Mucosa of rectum (tissue), 2 donors: ENCODE data around the gene RPS6KB2.
A peak's percentile ranks its signal among the peaks of the same experiment; 100 is the strongest.

Experiments used
- H3K27ac ChIP-seq, 2 donors: one replicate each; pipeline ENCODE4 v1.7.0; 2013; ENCODE audit warnings: inconsistent platforms in 2 of 2, low read depth in 2 of 2, low read length in 2 of 2
- H3K27me3 ChIP-seq, 2 donors: one replicate each; pipeline ENCODE4 v1.7.0; 2013; ENCODE audit warnings: low read length in 2 of 2; ENCODE audit not compliant: control insufficient read depth in 2 of 2, insufficient read depth in 2 of 2
- H3K36me3 ChIP-seq, 2 donors: one replicate each; pipeline ENCODE4 v1.7.0; 2013; ENCODE audit warnings: low read length in 2 of 2; ENCODE audit not compliant: control insufficient read depth in 2 of 2, insufficient read depth in 2 of 2
- H3K4me1 ChIP-seq, 2 donors: one replicate each; pipeline ENCODE4 v1.7.0; 2013; ENCODE audit warnings: low read length in 2 of 2, mild to moderate bottlenecking in 1 of 2; ENCODE audit not compliant: control insufficient read depth in 2 of 2, insufficient read depth in 2 of 2
- H3K4me3 ChIP-seq, 2 donors: one replicate each; pipeline ENCODE4 v1.7.0; 2013; ENCODE audit warnings: low read length in 2 of 2
- H3K9ac ChIP-seq, 2 donors: one replicate each; pipeline ENCODE4 v1.7.0; 2013; ENCODE audit warnings: low read length in 2 of 2, low read depth in 1 of 2, mild to moderate bottlenecking in 1 of 2
- H3K9me3 ChIP-seq, 2 donors: one replicate each; pipeline ENCODE4 v1.7.0; 2013; ENCODE audit warnings: low read length in 2 of 2; ENCODE audit not compliant: control insufficient read depth in 2 of 2
- donor health status: healthy.
- donor health status: Normal muscosa, but diverticular disease.

The RPS6KB2 gene

DNA sequence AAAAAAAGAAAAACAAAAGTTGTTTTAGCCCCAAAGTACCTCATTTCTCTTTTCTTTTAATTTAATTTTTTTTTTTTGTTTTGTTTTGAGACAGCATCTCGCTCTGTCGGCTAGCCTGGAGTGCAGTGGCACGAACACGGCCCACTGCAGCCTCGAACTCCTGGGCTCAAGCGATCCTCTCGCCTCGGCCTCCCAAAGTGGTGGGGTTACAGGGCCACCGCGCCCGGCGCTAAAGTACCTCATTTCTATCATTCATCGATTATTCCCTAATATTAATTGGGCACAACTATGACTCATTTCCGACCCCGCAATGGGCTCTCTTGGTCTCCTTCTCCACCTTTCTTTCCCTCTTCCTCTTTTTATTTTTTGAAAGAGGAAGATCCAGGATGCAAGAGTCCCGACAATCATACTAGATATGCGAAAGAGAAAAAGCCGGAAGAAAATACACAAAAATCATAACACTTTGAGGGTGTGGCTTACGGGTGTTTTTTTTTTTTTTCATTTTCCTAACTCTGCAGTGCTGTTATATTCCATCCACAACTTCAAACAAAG lies 54.1 kb downstream of the RPS6KB2 start:
- Histone ChIP-seq H3K4me3 (peak overlapping the region; percentile 91 to 96), H3K9ac (peak overlapping the region; percentile 81 to 85), H3K4me1 (peaks cover 23 to 25% of the 10 kb centered on the region in 2 donors), H3K9me3 (no peaks in the 10 kb centered on the region), H3K27ac (peak overlapping the region; percentile 86 to 90), H3K27me3 (no peaks in the 10 kb centered on the region), H3K36me3 (peaks cover 2 to 8% of the 10 kb centered on the region in 2 donors)

DNA sequence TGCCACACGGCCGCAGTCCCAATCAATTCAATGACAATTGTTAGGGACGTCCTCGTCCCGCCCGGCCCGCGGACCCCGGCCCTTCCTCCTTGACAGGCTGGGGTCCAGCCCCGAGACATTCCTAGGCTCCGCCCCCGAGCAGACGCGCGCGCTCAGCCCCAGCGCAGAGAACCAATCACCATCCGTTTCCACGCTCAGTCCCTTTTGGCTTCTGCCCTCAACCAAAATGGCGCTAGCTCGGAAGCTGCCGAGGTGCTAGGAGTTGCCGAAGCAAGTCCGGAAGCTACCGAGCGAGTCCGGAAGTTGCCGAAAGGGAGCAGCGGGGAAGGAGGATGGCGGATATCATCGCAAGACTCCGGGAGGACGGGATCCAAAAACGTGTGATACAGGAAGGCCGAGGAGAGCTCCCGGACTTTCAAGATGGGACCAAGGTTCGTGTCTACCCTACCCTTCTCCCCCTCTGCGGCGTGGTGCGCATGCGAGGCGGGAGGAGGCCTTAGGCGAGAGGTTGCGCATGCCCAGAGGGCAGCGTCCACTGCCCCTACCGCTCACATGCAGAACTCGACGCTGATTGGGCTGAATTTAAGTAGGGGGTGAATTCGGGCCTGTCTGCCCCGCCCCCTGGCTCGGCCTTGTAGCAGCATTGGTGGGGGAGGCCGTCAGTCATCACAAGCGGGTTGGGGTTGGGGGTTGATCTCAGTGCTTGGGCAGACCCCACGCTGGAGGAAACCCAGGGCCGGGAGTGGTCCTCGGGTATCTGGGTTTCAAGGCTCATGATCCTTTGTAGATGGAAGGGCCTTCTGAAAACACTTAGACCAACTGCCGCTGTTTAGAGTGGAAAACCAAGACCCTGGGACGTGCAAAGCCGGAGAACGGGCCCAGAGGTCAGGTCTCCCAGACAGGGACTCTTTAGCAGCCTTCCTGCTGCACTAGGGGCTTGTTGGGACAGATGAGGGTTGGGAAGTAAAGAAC lies 54.8 kb downstream of the RPS6KB2 start, which contains the start of gene AIP:
TSS of gene AIP (plus strand) at position 200 of the 972 bp plus-strand sequence. CDS start at position 333, 133 bp downstream.
- H3K27me3 ChIP-seq: no peaks in the 10 kb centered on the region
- peaks cover 2 to 16% of the 10 kb centered on the region in 2 donors for H3K36me3 ChIP-seq
- H3K4me1 ChIP-seq: peaks cover 23 to 25% of the 10 kb centered on the region in 2 donors
- no peaks in the 10 kb centered on the region for H3K9me3 ChIP-seq
- H3K27ac ChIP-seq: peak within 1 kb of the TSS; percentile 86 to 90
- H3K9ac ChIP-seq: peak within 1 kb of the TSS; percentile 81 to 85
- peak within 1 kb of the TSS; percentile 91 to 96 for H3K4me3 ChIP-seq

GRCh38 chr11:67483831-67484665 lies 55.8 kb downstream of the RPS6KB2 start:
- Histone ChIP-seq H3K36me3 (peaks cover 2 to 19% of the 10 kb centered on the region in 2 donors), H3K9ac (peak overlapping the region; percentile 16 to 80), H3K9me3 (no peaks in the 10 kb centered on the region), H3K27ac (peak overlapping the region; percentile 26 to 86), H3K4me1 (peaks cover 23 to 25% of the 10 kb centered on the region in 2 donors), H3K4me3 (peak overlapping the region; percentile 13 to 91), H3K27me3 (no peaks in the 10 kb centered on the region)

DNA sequence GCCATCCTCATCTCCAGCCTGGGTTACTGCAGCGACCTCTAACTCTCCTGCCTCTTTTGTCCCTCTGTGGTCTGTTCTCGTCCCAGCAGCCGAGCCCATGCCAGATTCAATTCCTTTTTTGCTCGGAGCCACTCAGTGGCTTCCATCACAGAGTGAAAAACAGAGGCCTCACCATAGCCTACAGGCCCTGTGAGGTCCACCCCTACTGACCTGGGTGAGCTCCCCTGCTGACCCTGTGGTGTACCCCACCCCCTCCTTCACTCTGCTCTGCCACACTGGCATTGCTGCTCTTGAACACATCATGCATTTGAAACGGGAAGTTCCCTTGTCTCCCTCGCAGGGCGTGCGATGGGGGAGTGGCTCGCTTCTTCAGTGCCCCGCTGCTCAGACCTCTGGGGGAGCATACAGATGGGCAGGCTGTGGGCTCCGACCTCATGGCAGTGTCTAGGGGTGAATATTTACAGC lies 56.6 kb downstream of the RPS6KB2 start:
- no peaks in the 10 kb centered on the region for H3K27me3 ChIP-seq
- H3K36me3 ChIP-seq: peaks cover 2 to 20% of the 10 kb centered on the region in 2 donors
- H3K4me3 ChIP-seq: peak overlapping the region; percentile 6 to 59
- H3K27ac ChIP-seq: peak overlapping the region; percentile 18 to 86
- H3K9me3 ChIP-seq: no peaks in the 10 kb centered on the region
- peaks cover 26 to 32% of the 10 kb centered on the region in 2 donors for H3K4me1 ChIP-seq
- peak overlapping the region; percentile 16 to 20 for H3K9ac ChIP-seq
